Measurements from ENCODE around the gene ABR.
"Not testable (repeated sequence)": the region's sequence is repeated elsewhere in the genome, so short reads cannot be mapped to it uniquely, and the experiment has no call there.

The ABR gene

GRCh38 chr17:1173432-1174262, 6.1 kb downstream of the ABR start:
- DNase-seq (ENCODE audit: low read depth in 3 of 3) = no peak

GRCh38 chr17:1171953-1172352, 7.8 kb downstream of the ABR start:
- DNase-seq (ENCODE audit: low read depth in 3 of 3) = no peak

- no peak for DNase-seq (ENCODE audit: low read depth in 3 of 3)
These were observed 9.0 kb downstream of the ABR start for GRCh38 chr17:1170739-1171138.

GRCh38 chr17:1169929-1170312, 9.9 kb downstream of the ABR start:
- DNase-seq (ENCODE audit: low read depth in 3 of 3) = no peak

GRCh38 chr17:1169221-1169928, 10.4 kb downstream of the ABR start:
- no peak for DNase-seq (ENCODE audit: low read depth in 3 of 3)

- no peak for DNase-seq (ENCODE audit: low read depth in 3 of 3)
These were observed 11.1 kb downstream of the ABR start for GRCh38 chr17:1168533-1169220.

- no peak for DNase-seq (ENCODE audit: low read depth in 3 of 3)
These were observed 13.5 kb downstream of the ABR start for GRCh38 chr17:1166276-1166675.

- DNase-seq (ENCODE audit: low read depth in 3 of 3) = no peak
These were observed 13.9 kb downstream of the ABR start for GRCh38 chr17:1165836-1166235.

GRCh38 chr17:1164935-1165556, 14.7 kb downstream of the ABR start:
- no peak for DNase-seq (ENCODE audit: low read depth in 3 of 3)

GRCh38 chr17:1162116-1162855, 17.5 kb downstream of the ABR start:
- no peak for DNase-seq (ENCODE audit: low read depth in 3 of 3)

- DNase-seq (ENCODE audit: low read depth in 3 of 3) = no peak
These were observed 19.0 kb downstream of the ABR start for GRCh38 chr17:1160591-1161390.

- DNase-seq (ENCODE audit: low read depth in 3 of 3) = no peak
These were observed 20.2 kb downstream of the ABR start for GRCh38 chr17:1159431-1160180.

- DNase-seq (ENCODE audit: low read depth in 3 of 3) = no peak
These were observed 20.9 kb downstream of the ABR start for GRCh38 chr17:1158879-1159278.

- DNase-seq (ENCODE audit: low read depth in 3 of 3) = no peak
These were observed 22.9 kb downstream of the ABR start for GRCh38 chr17:1156864-1157263.

GRCh38 chr17:1154704-1155103, 25.1 kb downstream of the ABR start:
- DNase-seq (ENCODE audit: low read depth in 3 of 3) = no peak

- no peak for DNase-seq (ENCODE audit: low read depth in 3 of 3)
These were observed 25.8 kb downstream of the ABR start for GRCh38 chr17:1153795-1154546.

- DNase-seq (ENCODE audit: low read depth in 3 of 3) = not testable (repeated sequence)
These were observed 27.2 kb downstream of the ABR start for GRCh38 chr17:1152582-1152981.

- no peak for DNase-seq (ENCODE audit: low read depth in 3 of 3)
These were observed 28.7 kb downstream of the ABR start for GRCh38 chr17:1150863-1151600.
